Measurements from ENCODE around the gene ERICH6. TPM values are rescaled to one million over a fixed set of nuclear protein-coding genes. Genes with fewer than 3 reads are reported as not detected.

The ERICH6 gene
- total RNA-seq, 3 donors from 2014 or later: 0.29 to 0.98 (median 0.48) TPM

DNA sequence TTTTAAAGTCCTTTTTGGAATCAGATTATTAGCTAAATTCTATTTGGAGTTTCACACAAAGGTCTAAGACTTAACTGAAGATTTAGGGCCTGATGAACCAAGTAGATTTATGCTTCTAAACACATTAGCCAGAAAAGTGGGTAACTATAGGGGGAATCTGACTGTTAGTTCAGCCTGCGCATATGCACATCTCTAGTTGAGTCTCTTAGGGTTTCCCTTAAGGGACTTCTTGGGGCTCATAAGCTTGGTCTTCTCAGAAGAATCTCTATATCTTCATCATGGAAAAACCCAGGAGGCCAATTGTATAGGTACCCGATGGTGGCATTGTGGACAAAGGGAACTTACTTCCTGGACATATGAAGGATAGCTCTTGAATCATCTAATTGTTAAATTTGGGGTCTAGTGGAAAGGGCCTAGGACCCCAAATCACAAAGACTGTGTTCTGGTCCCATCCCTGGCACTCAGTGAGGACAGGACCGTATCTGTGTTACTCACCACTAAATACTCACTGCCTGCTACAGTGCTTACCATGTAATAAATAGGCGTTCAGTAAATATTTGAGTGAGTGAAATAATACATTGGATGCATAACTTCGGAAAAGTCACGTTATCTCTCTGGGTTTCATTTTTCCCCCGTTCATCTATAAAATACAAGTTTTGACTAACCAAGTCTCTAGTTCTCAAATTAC, 83.6 kb downstream of the ERICH6 start:
- H3K36me3 ChIP-seq: no peaks in the 10 kb centered on the region
- no peaks in the 10 kb centered on the region for H3K9me3 ChIP-seq
- no peak for DNase-seq (ENCODE audit: low spot score in 2 of 2)
- H3K4me3 ChIP-seq: no peak overlapping the region
- H3K27ac ChIP-seq: no peak overlapping the region
- H3K4me1 ChIP-seq: peaks cover 0 to 6% of the 10 kb centered on the region in 2 donors
- no peaks in the 10 kb centered on the region for H3K27me3 ChIP-seq
- TF ChIP-seq, protein P1, sequence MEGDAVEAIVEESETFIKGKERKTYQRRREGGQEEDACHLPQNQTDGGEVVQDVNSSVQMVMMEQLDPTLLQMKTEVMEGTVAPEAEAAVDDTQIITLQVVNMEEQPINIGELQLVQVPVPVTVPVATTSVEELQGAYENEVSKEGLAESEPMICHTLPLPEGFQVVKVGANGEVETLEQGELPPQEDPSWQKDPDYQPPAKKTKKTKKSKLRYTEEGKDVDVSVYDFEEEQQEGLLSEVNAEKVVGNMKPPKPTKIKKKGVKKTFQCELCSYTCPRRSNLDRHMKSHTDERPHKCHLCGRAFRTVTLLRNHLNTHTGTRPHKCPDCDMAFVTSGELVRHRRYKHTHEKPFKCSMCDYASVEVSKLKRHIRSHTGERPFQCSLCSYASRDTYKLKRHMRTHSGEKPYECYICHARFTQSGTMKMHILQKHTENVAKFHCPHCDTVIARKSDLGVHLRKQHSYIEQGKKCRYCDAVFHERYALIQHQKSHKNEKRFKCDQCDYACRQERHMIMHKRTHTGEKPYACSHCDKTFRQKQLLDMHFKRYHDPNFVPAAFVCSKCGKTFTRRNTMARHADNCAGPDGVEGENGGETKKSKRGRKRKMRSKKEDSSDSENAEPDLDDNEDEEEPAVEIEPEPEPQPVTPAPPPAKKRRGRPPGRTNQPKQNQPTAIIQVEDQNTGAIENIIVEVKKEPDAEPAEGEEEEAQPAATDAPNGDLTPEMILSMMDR (IDR thresholded peaks at IDR 0.05): no peak
- TF ChIP-seq POLR2A (IDR thresholded peaks at IDR 0.05): no peak
- no peak for TF ChIP-seq POLR2AphosphoS5 (IDR thresholded peaks at IDR 0.05)
- intact Hi-C loops (cut with DNase I; ENCODE audit: low total_unique reads): no loop called here

DNA sequence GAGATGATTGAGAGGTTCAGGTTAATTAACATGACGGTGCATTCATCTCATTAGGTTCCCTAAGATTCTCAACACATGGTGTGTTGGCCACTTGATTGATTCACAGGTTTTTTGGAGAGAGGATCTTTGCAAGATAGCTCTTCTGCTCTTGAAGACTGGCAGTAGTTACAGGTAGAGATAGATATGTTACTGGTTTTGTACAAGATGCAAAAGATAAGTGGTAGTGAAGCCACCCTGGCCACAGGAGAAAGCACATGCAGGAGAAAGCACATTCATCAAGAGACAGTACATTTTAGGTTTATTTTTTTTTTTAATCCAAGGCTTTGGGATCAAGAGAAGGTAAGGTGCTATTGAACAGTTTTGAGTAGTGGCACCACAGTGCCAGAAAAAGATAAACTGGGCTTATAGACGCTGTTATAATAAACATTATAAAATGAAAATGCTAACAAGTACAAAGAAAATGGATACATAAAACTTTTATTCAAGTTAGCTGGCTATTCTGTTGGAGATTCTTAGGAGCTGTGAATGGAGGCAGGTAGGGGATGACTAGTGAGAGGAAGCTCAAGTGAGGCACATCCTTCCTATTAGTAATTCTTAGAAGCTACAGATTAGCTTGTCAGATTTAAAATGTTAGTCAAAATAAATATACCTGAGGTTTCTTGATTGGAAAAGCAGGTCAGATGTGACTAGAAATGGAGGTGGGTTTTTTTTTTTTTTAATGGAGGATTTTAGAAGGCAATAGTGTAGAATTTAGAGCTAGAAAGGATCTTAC, 89.8 kb downstream of the ERICH6 start:
- TF ChIP-seq POLR2A (IDR thresholded peaks at IDR 0.05): no peak
- TF ChIP-seq, protein P1 (IDR thresholded peaks at IDR 0.05): no peak
- no peak for TF ChIP-seq POLR2AphosphoS5 (IDR thresholded peaks at IDR 0.05)
- Histone ChIP-seq H3K36me3 (no peaks in the 10 kb centered on the region), H3K27ac (no peak overlapping the region), H3K4me3 (no peak overlapping the region), H3K27me3 (no peaks in the 10 kb centered on the region), H3K9me3 (no peaks in the 10 kb centered on the region), H3K4me1 (no peaks in the 10 kb centered on the region)
- intact Hi-C loops (cut with DNase I; ENCODE audit: low total_unique reads): loop anchor here (5.0 kb wide), 1 partner anchor 808 kb away; no protein-coding TSS in a partner anchor
- DNase-seq (ENCODE audit: low spot score in 2 of 2): no peak

DNA sequence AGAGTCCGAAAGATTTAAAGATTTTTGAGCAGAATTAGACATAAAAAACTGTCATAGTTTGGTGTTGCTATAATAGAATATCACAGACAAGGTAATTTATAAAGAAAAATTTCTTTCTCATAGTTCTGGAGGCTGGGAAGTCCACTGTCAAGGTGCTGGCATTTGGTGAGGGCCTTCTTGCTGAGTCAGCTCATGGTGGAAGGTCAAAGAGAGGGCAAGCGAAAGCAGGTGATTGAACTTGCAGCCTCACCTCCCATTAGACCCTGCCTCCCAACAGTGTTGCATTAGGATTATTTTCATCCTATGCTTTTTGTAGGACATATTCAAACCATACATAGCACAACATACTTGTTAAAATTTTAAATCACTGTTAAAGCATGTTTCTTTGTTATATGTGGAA, 90.7 kb downstream of the ERICH6 start:
- H3K4me3 ChIP-seq: no peak overlapping the region
- TF ChIP-seq, protein P1 (IDR thresholded peaks at IDR 0.05): no peak
- TF ChIP-seq POLR2A (IDR thresholded peaks at IDR 0.05): no peak
- no peaks in the 10 kb centered on the region for H3K36me3 ChIP-seq
- no peak for DNase-seq (ENCODE audit: low spot score in 2 of 2)
- intact Hi-C loops (cut with DNase I; ENCODE audit: low total_unique reads): loop anchor here (5.0 kb wide), 1 partner anchor 809 kb away; no protein-coding TSS in a partner anchor
- no peak overlapping the region for H3K27ac ChIP-seq
- H3K9me3 ChIP-seq: no peaks in the 10 kb centered on the region
- no peaks in the 10 kb centered on the region for H3K27me3 ChIP-seq
- H3K4me1 ChIP-seq: no peaks in the 10 kb centered on the region

DNA sequence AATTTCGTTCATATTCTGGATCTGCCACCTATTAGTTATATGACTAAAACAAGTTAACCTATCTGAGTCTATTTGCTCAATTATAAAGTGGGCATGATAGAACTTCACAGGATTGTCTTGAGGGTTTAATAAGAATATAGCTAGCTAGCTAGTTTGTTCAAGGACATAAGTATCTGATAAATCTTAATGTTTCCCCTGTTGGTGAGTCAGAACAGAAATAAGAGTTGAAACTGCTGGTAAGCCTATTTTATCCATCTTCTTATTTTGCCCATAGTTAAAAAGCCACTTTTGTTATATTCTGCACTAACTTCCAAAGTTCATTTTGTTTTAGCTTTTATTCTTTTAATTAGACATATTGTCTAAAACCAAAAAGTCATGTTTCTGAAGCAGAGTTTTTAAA, 91.2 kb downstream of the ERICH6 start:
- Histone ChIP-seq H3K4me3 (no peak overlapping the region), H3K9me3 (no peaks in the 10 kb centered on the region), H3K36me3 (no peaks in the 10 kb centered on the region), H3K4me1 (peaks cover 0 to 2% of the 10 kb centered on the region in 2 donors), H3K27me3 (no peaks in the 10 kb centered on the region), H3K27ac (no peak overlapping the region)
- TF ChIP-seq POLR2AphosphoS5 (IDR thresholded peaks at IDR 0.05) (no peak), POLR2A (IDR thresholded peaks at IDR 0.05) (no peak)
- TF ChIP-seq, protein P1 (IDR thresholded peaks at IDR 0.05): no peak
- no peak for DNase-seq (ENCODE audit: low spot score in 2 of 2)
- intact Hi-C loops (cut with DNase I; ENCODE audit: low total_unique reads): loop anchor here (5.0 kb wide), 1 partner anchor 810 kb away; no protein-coding TSS in a partner anchor

DNA sequence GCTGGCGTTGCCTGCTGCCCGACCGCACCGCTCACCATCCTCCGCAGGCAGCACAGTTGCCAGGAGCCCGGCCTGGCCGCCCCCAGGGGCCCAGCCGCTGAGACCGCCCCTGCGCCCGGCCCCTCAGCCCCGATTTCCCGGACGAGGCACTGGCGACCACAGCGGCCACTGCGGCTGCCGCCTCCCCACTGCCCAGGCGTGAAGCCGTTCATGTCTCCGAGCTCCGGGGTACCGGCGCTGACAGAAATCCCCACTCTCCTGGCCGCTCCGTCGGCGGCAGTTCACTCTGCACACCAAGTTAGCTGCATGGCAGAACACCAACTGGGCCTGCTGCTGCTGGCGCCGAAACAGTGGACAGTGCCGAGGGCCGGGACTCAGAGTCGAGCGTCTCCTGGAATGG, 92.1 kb downstream of the ERICH6 start:
- intact Hi-C loops (cut with DNase I; ENCODE audit: low total_unique reads): loop anchor here (5.0 kb wide), 1 partner anchor 811 kb away; no protein-coding TSS in a partner anchor
- no peaks in the 10 kb centered on the region for H3K27me3 ChIP-seq
- H3K9me3 ChIP-seq: no peaks in the 10 kb centered on the region
- no peak for DNase-seq (ENCODE audit: low spot score in 2 of 2)
- H3K36me3 ChIP-seq: no peaks in the 10 kb centered on the region
- H3K27ac ChIP-seq: no peak overlapping the region
- H3K4me3 ChIP-seq: no peak overlapping the region
- no peak for TF ChIP-seq POLR2A (IDR thresholded peaks at IDR 0.05)
- H3K4me1 ChIP-seq: peaks cover 0 to 7% of the 10 kb centered on the region in 2 donors

Data from breast epithelium (tissue), 4 donors.